Psoas muscle (tissue), 8 donors: ENCODE results near the gene CKM. TPM values are rescaled to one million over a fixed set of nuclear protein-coding genes. Genes with fewer than 3 reads are reported as not detected.

Experiments used
- ATAC-seq, 4 donors: fragments of 200-7000 bp; cut with Tn5 transposase; one replicate each; pipeline ENCODE4 v1.9.1; 2020; ENCODE audit warnings: moderate library complexity in 3 of 4, mild to moderate bottlenecking in 2 of 4
- DNase-seq, 2 donors: peaks; one replicate each; pipeline ENCODE4 v3.0.0-alpha.2; 2020
- H3K27ac ChIP-seq: fragments of 200-600 bp; one replicate; pipeline ENCODE4 v1.8.0; 2022
- H3K27me3 ChIP-seq, 3 donors: fragments of 200-600 bp in 1 of 3; one replicate each; pipeline versions ENCODE4 v1.6.1 to v1.8.0; 2013 to 2022; ENCODE audit warnings: low read length in 2 of 3, mild to moderate bottlenecking in 2 of 3, moderate library complexity in 1 of 3; ENCODE audit not compliant: insufficient read depth in 3 of 3
- H3K36me3 ChIP-seq, 2 donors: fragments of 200-600 bp in 1 of 2; one replicate each; pipeline versions ENCODE4 v1.6.1 to v1.8.0; 2013 to 2022; ENCODE audit warnings: low read depth in 1 of 2, mild to moderate bottlenecking in 1 of 2, moderate library complexity in 1 of 2; ENCODE audit not compliant: insufficient read depth in 1 of 2
- H3K4me1 ChIP-seq: fragments of 200-600 bp; one replicate; pipeline ENCODE4 v1.8.0; 2022
- H3K4me3 ChIP-seq: fragments of 200-600 bp; one replicate; pipeline ENCODE4 v1.8.0; 2022; ENCODE audit warnings: mild to moderate bottlenecking
- H3K9me3 ChIP-seq: fragments of 200-600 bp; one replicate; pipeline ENCODE4 v1.8.0; 2022
- WGBS, 3 donors: extraction: QIAGEN DNeasy Blood & Tissue Kit; methylation state at CpG; one replicate each; pipeline versions ENCODE4 v1.1.6 to v1.1.7; 2013; 5-methylcytosine and 5-hydroxymethylcytosine counted together
- intact Hi-C, 2 donors: fragments of 100-400 bp; cut with DNase I; formaldehyde crosslinking; loops; one replicate each; pipeline versions ENCODE4 v1.11.0 to v1.14.2; 2022
- polyA plus RNA-seq, 3 donors: library from polyadenylated mRNA; stranded (reverse); fragments of 200-250 nt; gene quantifications; one replicate each; pipeline ENCODE4 v1.2.3, GENCODE V29; 2013
- total RNA-seq, 4 donors: library from RNA; stranded (reverse); fragmentation: NEBNext Ultra II Directional in 2 of 4; extraction: Animal tissue kit (Norgen Biotek cat#: 25700) in 2 of 4; gene quantifications; one replicate each; pipeline versions ENCODE4 v1.2.1 to v1.2.4, GENCODE V29; 2021 to 2023
- TF ChIP-seq, protein P1 (sequence below): fragments of 200-600 bp; IDR thresholded peaks from one replicate; pipeline ENCODE4 v1.8.0; 2022; ENCODE audit warnings: antibody characterized with exemption
- donor health status: healthy with polysubstance abuse.
- donor health status: DM: no; HTN: no; CAD: no; lungs with moderate emphysema.
- donor health status: Bipolar disorder and iron deficiency.
- donor health status: healthy.
- donor health status: DM: yes; HTN: yes; CAD: no.
- donor health status: DM: no; HTN: no; CAD: no.
- donor health status: DM: no; HTN: no; CAD: no.
- donor health status: DM: yes; HTN: yes; CAD: no.

The CKM gene
- total and polyA plus RNA-seq, 7 donors = 9,503 to 23,818 (median 15,775) TPM

DNA sequence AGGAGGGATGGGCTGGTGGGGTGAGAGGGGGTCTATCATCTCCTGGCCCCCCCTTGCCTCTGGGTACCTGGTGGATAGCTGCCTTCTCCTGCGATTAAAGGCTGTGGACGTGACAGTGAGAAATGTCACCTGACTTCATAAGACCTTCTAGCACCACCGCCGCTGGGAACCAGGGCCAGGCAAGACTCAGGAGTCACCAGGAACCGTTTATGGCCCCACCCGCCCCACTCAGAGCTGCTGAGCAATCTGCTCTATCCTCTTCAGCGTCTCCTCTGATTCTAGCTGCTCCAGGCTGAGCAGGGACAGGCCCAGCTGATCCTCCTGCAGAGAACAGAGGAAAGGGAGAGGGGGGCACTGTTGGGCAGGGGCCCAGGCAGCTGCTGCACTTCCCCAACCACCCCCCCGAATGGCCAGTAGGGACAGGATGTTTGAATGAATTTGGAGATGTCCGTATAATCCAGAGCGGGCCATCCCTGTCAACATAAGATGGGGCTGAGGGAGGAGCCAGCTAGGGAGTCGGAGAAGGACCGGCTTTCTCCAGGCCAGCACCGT, 28.8 kb upstream of the CKM start:
- Histone ChIP-seq H3K4me1 (no peaks in the 10 kb centered on the region), H3K4me3 (no peak overlapping the region), H3K9me3 (no peaks in the 10 kb centered on the region), H3K36me3 (peaks cover 2 to 45% of the 10 kb centered on the region in 2 donors), H3K27ac (no peak overlapping the region), H3K27me3 (peaks cover 0 to 4% (median under 1%) of the 10 kb centered on the region in 3 donors)
- no peak for DNase-seq
- no peak for ATAC-seq
- 66 to 72% (median 69%) methylated on average over 13 of the region's 13 CpGs for WGBS, 3 donors
- intact Hi-C loops = no loop called here
- TF ChIP-seq, protein P1, sequence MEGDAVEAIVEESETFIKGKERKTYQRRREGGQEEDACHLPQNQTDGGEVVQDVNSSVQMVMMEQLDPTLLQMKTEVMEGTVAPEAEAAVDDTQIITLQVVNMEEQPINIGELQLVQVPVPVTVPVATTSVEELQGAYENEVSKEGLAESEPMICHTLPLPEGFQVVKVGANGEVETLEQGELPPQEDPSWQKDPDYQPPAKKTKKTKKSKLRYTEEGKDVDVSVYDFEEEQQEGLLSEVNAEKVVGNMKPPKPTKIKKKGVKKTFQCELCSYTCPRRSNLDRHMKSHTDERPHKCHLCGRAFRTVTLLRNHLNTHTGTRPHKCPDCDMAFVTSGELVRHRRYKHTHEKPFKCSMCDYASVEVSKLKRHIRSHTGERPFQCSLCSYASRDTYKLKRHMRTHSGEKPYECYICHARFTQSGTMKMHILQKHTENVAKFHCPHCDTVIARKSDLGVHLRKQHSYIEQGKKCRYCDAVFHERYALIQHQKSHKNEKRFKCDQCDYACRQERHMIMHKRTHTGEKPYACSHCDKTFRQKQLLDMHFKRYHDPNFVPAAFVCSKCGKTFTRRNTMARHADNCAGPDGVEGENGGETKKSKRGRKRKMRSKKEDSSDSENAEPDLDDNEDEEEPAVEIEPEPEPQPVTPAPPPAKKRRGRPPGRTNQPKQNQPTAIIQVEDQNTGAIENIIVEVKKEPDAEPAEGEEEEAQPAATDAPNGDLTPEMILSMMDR = no peak

DNA sequence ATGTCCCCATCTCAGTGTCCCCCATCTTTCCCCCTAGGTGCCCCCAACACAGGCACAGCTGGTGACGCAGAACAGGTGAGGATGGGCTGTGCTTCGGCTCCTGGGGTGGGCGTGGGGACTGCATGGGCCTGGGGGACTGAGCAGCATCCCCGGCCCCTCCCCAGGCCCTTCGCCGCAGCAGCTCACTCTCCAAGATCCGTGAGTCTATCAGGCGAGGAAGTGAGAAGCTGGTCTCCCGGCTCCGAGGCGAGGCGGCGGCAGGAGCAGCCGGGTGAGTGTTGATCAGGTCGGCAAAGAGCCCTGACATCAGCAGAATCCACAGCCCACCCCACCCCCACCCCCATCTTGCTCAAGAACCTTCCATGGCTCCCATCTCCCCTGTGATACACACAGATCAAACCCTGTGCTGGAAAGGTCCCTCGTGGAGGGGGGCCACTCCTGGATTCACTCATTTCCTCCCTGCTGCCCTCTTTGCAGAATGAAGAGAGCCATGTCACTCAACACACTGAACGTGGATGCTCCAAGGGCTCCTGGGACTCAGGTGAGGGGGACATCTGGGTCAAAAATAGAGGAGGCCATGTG, 27.9 kb upstream of the CKM start:
- intact Hi-C loops = no loop called here
- H3K27me3 ChIP-seq = peaks cover 0 to 5% (median 5%) of the 10 kb centered on the region in 3 donors
- H3K4me1 ChIP-seq = no peaks in the 10 kb centered on the region
- H3K36me3 ChIP-seq = peaks cover 2 to 40% of the 10 kb centered on the region in 2 donors
- DNase-seq (no peak), ATAC-seq (no peak)
- no peaks in the 10 kb centered on the region for H3K9me3 ChIP-seq
- WGBS, 3 donors = 84 to 91% (median 89%) methylated on average over 17 of the region's 17 CpGs
- TF ChIP-seq, protein P1 = no peak
- H3K4me3 ChIP-seq = no peak overlapping the region
- H3K27ac ChIP-seq = no peak overlapping the region

DNA sequence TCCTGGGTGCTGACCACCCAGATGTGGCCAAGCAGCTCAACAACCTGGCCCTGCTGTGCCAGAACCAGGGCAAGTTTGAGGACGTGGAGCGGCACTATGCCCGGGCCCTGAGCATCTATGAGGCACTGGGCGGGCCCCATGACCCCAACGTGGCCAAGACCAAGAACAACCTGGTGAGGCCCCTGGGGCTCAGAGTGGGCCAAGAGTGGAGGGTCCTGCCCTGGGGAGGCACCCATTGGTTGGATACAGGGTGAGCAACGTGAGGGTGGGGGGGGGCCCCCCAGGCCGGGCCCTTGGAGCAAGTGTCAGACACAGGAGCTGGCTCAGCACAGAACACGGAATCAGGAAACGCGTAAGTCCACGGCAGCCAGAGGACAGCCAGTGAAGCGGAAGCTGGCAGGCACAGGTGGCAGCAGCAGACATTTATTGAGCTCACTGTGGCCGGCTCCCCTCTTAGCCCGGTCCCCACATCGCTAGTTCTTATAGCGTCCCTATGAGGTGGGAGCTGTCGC, 26.8 kb upstream of the CKM start:
- Histone ChIP-seq H3K27me3 (peaks cover 0 to 5% (median 5%) of the 10 kb centered on the region in 3 donors), H3K27ac (no peak overlapping the region), H3K4me1 (no peaks in the 10 kb centered on the region), H3K36me3 (peaks cover 2 to 33% of the 10 kb centered on the region in 2 donors), H3K4me3 (no peak overlapping the region), H3K9me3 (no peaks in the 10 kb centered on the region)
- TF ChIP-seq, protein P1 = no peak
- DNase-seq = no peak
- no peak for ATAC-seq
- 83 to 91% (median 86%) methylated on average over 17 of the region's 17 CpGs for WGBS, 3 donors
- intact Hi-C loops = no loop called here

DNA sequence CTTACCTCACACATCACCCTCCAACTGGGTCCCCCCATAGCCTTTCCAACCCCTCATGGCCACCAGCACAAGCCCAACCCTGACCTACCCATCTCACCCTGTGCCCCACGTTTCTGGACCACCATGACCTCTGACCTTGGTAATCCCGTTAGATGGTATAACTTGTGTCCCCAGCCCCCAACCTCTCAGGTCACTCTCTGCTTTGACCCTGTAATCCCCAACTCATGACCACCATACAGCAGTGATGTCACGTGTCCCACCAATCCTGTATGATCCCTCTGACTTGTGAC, 26.4 kb upstream of the CKM start:
- DNase-seq = no peak
- TF ChIP-seq, protein P1 = no peak
- H3K4me1 ChIP-seq = no peaks in the 10 kb centered on the region
- H3K36me3 ChIP-seq = peaks cover 2 to 29% of the 10 kb centered on the region in 2 donors
- WGBS, 3 donors = 62 to 75% (median 64%) methylated on average over 3 of the region's 3 CpGs
- H3K27ac ChIP-seq = no peak overlapping the region
- no peak for ATAC-seq
- intact Hi-C loops = no loop called here
- H3K9me3 ChIP-seq = no peaks in the 10 kb centered on the region
- peaks cover 0 to 5% (median 5%) of the 10 kb centered on the region in 3 donors for H3K27me3 ChIP-seq
- H3K4me3 ChIP-seq = no peak overlapping the region
